Smooth muscle cell (in vitro differentiated cells): ENCODE measurements around the gene AHNAK. TPM values are rescaled to one million over a fixed set of nuclear protein-coding genes. Genes with fewer than 3 reads are reported as not detected.
A peak's percentile ranks its signal among the peaks of the same experiment; 100 is the strongest.
"Not testable (repeated sequence)": the region's sequence is repeated elsewhere in the genome, so short reads cannot be mapped to it uniquely, and the experiment has no call there.

ENCODE experiments used
- DNase-seq: peaks from one replicate; lab custom pipeline; 2025; ENCODE audit not compliant: unreplicated experiment; lab: John Stamatoyannopoulos, UW
- H2AFZ ChIP-seq: fragments of 200-600 bp; sonication (generic); 2 replicates; pipeline ENCODE4 v1.6.0; 2016; ENCODE audit warnings: antibody characterized with exemption, low read depth, mild to moderate bottlenecking
- H3F3A ChIP-seq: fragments of 200-600 bp; sonication (generic); 2 replicates; pipeline ENCODE4 v1.6.0; 2017; ENCODE audit warnings: antibody characterized with exemption, low read depth
- H3K27ac ChIP-seq: fragments of 200-600 bp; sonication (generic); 2 replicates; pipeline ENCODE4 v1.5.1; 2016; ENCODE audit warnings: low read depth, mild to moderate bottlenecking
- H3K27me3 ChIP-seq: fragments of 200-600 bp; sonication (generic); 2 replicates; pipeline ENCODE4 v1.6.1; 2016; ENCODE audit warnings: low read depth, mild to moderate bottlenecking
- H3K36me3 ChIP-seq: fragments of 200-600 bp; sonication (generic); 2 replicates; pipeline ENCODE4 v1.5.1; 2016; ENCODE audit warnings: low read depth
- H3K4me1 ChIP-seq: fragments of 200-600 bp; sonication (generic); 2 replicates; pipeline ENCODE4 v1.5.1; 2016; ENCODE audit warnings: low read depth
- H3K4me2 ChIP-seq: fragments of 200-600 bp; sonication (generic); 2 replicates; pipeline ENCODE4 v1.6.0; 2016; ENCODE audit warnings: mild to moderate bottlenecking
- H3K4me3 ChIP-seq: fragments of 200-600 bp; sonication (generic); 2 replicates; pipeline ENCODE4 v1.5.1; 2016; ENCODE audit warnings: mild to moderate bottlenecking
- H3K79me2 ChIP-seq: fragments of 200-600 bp; sonication (generic); 2 replicates; pipeline ENCODE4 v1.6.0; 2016; ENCODE audit warnings: low read depth, mild to moderate bottlenecking
- H3K9ac ChIP-seq: fragments of 200-600 bp; sonication (generic); 2 replicates; pipeline ENCODE4 v1.6.0; 2016; ENCODE audit warnings: low read depth
- H3K9me3 ChIP-seq: fragments of 200-600 bp; sonication (generic); replicated peaks from 2 replicates; pipeline ENCODE4 v1.5.1; 2016; ENCODE audit warnings: low read depth
- H4K20me1 ChIP-seq: fragments of 200-600 bp; sonication (generic); 2 replicates; pipeline ENCODE4 v1.6.0; 2016; ENCODE audit warnings: low read depth
- CTCF ChIP-seq: fragments of 200-600 bp; sonication (generic); IDR thresholded peaks from 2 replicates; pipeline ENCODE4 v1.5.1; 2017; ENCODE audit warnings: borderline replicate concordance, mild to moderate bottlenecking, antibody characterized with exemption; ENCODE audit not compliant: insufficient read depth, poor library complexity, severe bottlenecking
- WGBS: methylation state at CpG from one replicate; pipeline ENCODE4 v1.1.7; 2016; ENCODE audit warnings: low lambda C conversion rate; 5-methylcytosine and 5-hydroxymethylcytosine counted together
- polyA plus RNA-seq: library from polyadenylated mRNA; unstranded; fragments of >200 nt; fragmentation: Nextera tagmentation; extraction: Ambion mirVana; gene quantifications from 2 replicates; pipeline ENCODE4 v1.2.1, GENCODE V29; 2016
- total RNA-seq: library from RNA; depleted of rRNA; stranded (reverse); fragments of >200 nt; gene quantifications from 2 replicates; pipeline ENCODE4 v1.2.3, GENCODE V29; 2014

The AHNAK gene
- total and polyA plus RNA-seq, 2 experiments from 2014 or later: 27.2 to 229 TPM

GRCh38 chr11:62500650-62501030 lies 46.0 kb downstream of the AHNAK start:
- no peaks in the 10 kb centered on the region for H4K20me1 ChIP-seq
- H3K79me2 ChIP-seq: no peaks in the 10 kb centered on the region
- 54% methylated on average over 3 of the region's 3 CpGs for WGBS
- H3K9me3 ChIP-seq: no peaks in the 10 kb centered on the region
- H3K4me2 ChIP-seq: no peak overlapping the region
- peak overlapping the region; percentile 5 for H3K9ac ChIP-seq
- peaks cover 8% of the 10 kb centered on the region for H3F3A ChIP-seq
- H2AFZ ChIP-seq: no peak overlapping the region
- H3K36me3 ChIP-seq: no peaks in the 10 kb centered on the region
- H3K27ac ChIP-seq: peak overlapping the region; percentile 66
- DNase-seq: no peak
- no peaks in the 10 kb centered on the region for H3K27me3 ChIP-seq
- peaks cover 19% of the 10 kb centered on the region for H3K4me1 ChIP-seq
- no peak for TF ChIP-seq CTCF
- no peak overlapping the region for H3K4me3 ChIP-seq

- peak overlapping the region; percentile 35 for H3K4me2 ChIP-seq
These were observed 46.5 kb downstream of the AHNAK start for GRCh38 chr11:62499944-62500649.

GRCh38 chr11:62499311-62499943 lies 47.2 kb downstream of the AHNAK start:
- H2AFZ ChIP-seq, H3K79me2 ChIP-seq, H3K4me1 ChIP-seq, H3K9ac ChIP-seq, H3K4me3 ChIP-seq, H4K20me1 ChIP-seq, H3F3A ChIP-seq, H3K27me3 ChIP-seq, H3K9me3 ChIP-seq, DNase-seq, H3K36me3 ChIP-seq: not testable (repeated sequence)
- 89% methylated on average over 17 of the region's 17 CpGs for WGBS
- Histone ChIP-seq H3K4me2 (peak overlapping the region; percentile 35), H3K27ac (peak overlapping the region; percentile 66)

More at GRCh38 chr11:62499944-62500649, 46.5 kb downstream of the AHNAK start:
- TF ChIP-seq CTCF: no peak
- H2AFZ ChIP-seq: no peak overlapping the region
- peaks cover 14% of the 10 kb centered on the region for H3K4me1 ChIP-seq
- H4K20me1 ChIP-seq: no peaks in the 10 kb centered on the region
- no peaks in the 10 kb centered on the region for H3K9me3 ChIP-seq
- no peak overlapping the region for H3K4me3 ChIP-seq
- no peaks in the 10 kb centered on the region for H3K79me2 ChIP-seq
- no peaks in the 10 kb centered on the region for H3K27me3 ChIP-seq
- H3K36me3 ChIP-seq: no peaks in the 10 kb centered on the region
- peak overlapping the region; percentile 5 for H3K9ac ChIP-seq
- no peak for DNase-seq
- H3K27ac ChIP-seq: peak overlapping the region; percentile 66
- peaks cover 8% of the 10 kb centered on the region for H3F3A ChIP-seq
- WGBS: 55% methylated on average over 12 of the region's 12 CpGs

- no peaks in the 10 kb centered on the region for H3K79me2 ChIP-seq
- peaks cover 5% of the 10 kb centered on the region for H3K4me1 ChIP-seq
- H3K4me2 ChIP-seq: no peak overlapping the region
- no peak overlapping the region for H2AFZ ChIP-seq
- no peak for DNase-seq
- H3K4me3 ChIP-seq: no peak overlapping the region
- no peak overlapping the region for H3K27ac ChIP-seq
- no peak for TF ChIP-seq CTCF
- 97% methylated on average over 9 of the region's 9 CpGs for WGBS
- H3K27me3 ChIP-seq: no peaks in the 10 kb centered on the region
- H3K36me3 ChIP-seq: no peaks in the 10 kb centered on the region
- no peaks in the 10 kb centered on the region for H4K20me1 ChIP-seq
- H3K9ac ChIP-seq: no peak overlapping the region
- H3F3A ChIP-seq: peaks cover 8% of the 10 kb centered on the region
- no peaks in the 10 kb centered on the region for H3K9me3 ChIP-seq
These were observed 47.9 kb downstream of the AHNAK start for GRCh38 chr11:62498492-62499286.
